Natural killer cell (primary cell): ENCODE measurements around the gene TRIAP1. TPM values are rescaled to one million over a fixed set of nuclear protein-coding genes. Genes with fewer than 3 reads are reported as not detected.

Experiments
- ATAC-seq, 3 donors: fragments of 150-1000 bp in 2 of 3; fragments of 200-7000 bp in 1 of 3; cut with Tn5 transposase; 1 replicate in 1 of 3; 2 replicates in 2 of 3; pipeline ENCODE4 v1.10.0; 2021; ENCODE audit warnings: mild to moderate bottlenecking in 2 of 3, moderate library complexity in 2 of 3
- DNase-seq, 2 donors: peaks; one replicate each; pipeline versions ENCODE4 v3.0.0 to v3.0.0-alpha.2; 2013 to 2021; ENCODE audit warnings: mixed read lengths in 1 of 2
- H3K27ac ChIP-seq: one replicate; pipeline ENCODE4 v1.5.1; 2013; ENCODE audit warnings: mild to moderate bottlenecking, low read length
- H3K27me3 ChIP-seq: one replicate; pipeline ENCODE4 v1.6.1; 2013; ENCODE audit warnings: low read length; ENCODE audit not compliant: control insufficient read depth, insufficient read depth
- H3K36me3 ChIP-seq: one replicate; pipeline ENCODE4 v1.6.1; 2013; ENCODE audit warnings: low read length; ENCODE audit not compliant: control insufficient read depth, insufficient read depth
- H3K4me1 ChIP-seq: one replicate; pipeline ENCODE4 v1.6.1; 2013; ENCODE audit warnings: low read length; ENCODE audit not compliant: control insufficient read depth, insufficient read depth
- H3K4me3 ChIP-seq: one replicate; pipeline ENCODE4 v1.5.1; 2013; ENCODE audit warnings: low read length
- H3K9me3 ChIP-seq: one replicate; pipeline ENCODE4 v1.6.1; 2013; ENCODE audit warnings: low read length; ENCODE audit not compliant: control insufficient read depth, insufficient read depth
- H3K27ac Mint-ChIP-seq, 2 donors: one replicate each; pipeline ENCODE4 v1.8.0; 2022; ENCODE audit warnings: mild to moderate bottlenecking in 2 of 2, mixed read lengths in 2 of 2, moderate library complexity in 1 of 2
- H3K27me3 Mint-ChIP-seq, 2 donors: one replicate each; pipeline ENCODE4 v1.8.0; 2022; ENCODE audit warnings: low read depth in 2 of 2, mixed read lengths in 2 of 2
- H3K36me3 Mint-ChIP-seq: one replicate; pipeline ENCODE4 v1.8.0; 2022; ENCODE audit warnings: mixed read lengths
- H3K4me1 Mint-ChIP-seq, 2 donors: one replicate each; pipeline ENCODE4 v1.8.0; 2022; ENCODE audit warnings: mixed read lengths in 2 of 2
- H3K4me3 Mint-ChIP-seq: one replicate; pipeline ENCODE4 v1.8.0; 2022; ENCODE audit warnings: mild to moderate bottlenecking, moderate library complexity, mixed read lengths
- H3K9me3 Mint-ChIP-seq, 2 donors: one replicate each; pipeline ENCODE4 v1.8.0; 2022; ENCODE audit warnings: mixed read lengths in 2 of 2
- WGBS: methylation state at CpG from one replicate; pipeline ENCODE4 v1.1.7; 2013; ENCODE audit warnings: missing lambda C conversion rate; ENCODE audit not compliant: insufficient coverage; 5-methylcytosine and 5-hydroxymethylcytosine counted together
- intact Hi-C: fragments of 100-400 bp; cut with micrococcal nuclease; formaldehyde crosslinking; loops from one replicate; pipeline ENCODE4 v1.14.2; 2022
- total RNA-seq, 4 donors: library from RNA; stranded (reverse); fragments of 120-200 nt in 1 of 4; gene quantifications; one replicate each; pipeline versions ENCODE4 v1.2.3 to v1.2.4, GENCODE V29; 2013 to 2022
- TF ChIP-seq, protein P1 (sequence below): fragments of 200-600 bp; IDR thresholded peaks from one replicate; pipeline ENCODE4 v1.8.0; 2022; ENCODE audit warnings: antibody characterized with exemption

Gene TRIAP1
- total RNA-seq, 3 donors from 2014 or later (not counting 1 experiment from before 2014, with no cell fraction given) = 21.3 to 25.8 (median 24.2) TPM

- Mint-ChIP-seq H3K27me3 (no peaks in the 10 kb centered on the region), H3K9me3 (no peaks in the 10 kb centered on the region), H3K4me3 (peak overlapping the region; percentile 95), H3K4me1 (peaks cover 58 to 68% of the 10 kb centered on the region in 2 donors), H3K36me3 (peaks cover 14% of the 10 kb centered on the region), H3K27ac (peak overlapping the region; percentile 91 to 97)
- Histone ChIP-seq H3K4me3 (no peak overlapping the region), H3K9me3 (no peaks in the 10 kb centered on the region), H3K27ac (no peak overlapping the region), H3K4me1 (peaks cover 41% of the 10 kb centered on the region), H3K36me3 (peaks cover 42% of the 10 kb centered on the region), H3K27me3 (no peaks in the 10 kb centered on the region)
- TF ChIP-seq, protein P1, sequence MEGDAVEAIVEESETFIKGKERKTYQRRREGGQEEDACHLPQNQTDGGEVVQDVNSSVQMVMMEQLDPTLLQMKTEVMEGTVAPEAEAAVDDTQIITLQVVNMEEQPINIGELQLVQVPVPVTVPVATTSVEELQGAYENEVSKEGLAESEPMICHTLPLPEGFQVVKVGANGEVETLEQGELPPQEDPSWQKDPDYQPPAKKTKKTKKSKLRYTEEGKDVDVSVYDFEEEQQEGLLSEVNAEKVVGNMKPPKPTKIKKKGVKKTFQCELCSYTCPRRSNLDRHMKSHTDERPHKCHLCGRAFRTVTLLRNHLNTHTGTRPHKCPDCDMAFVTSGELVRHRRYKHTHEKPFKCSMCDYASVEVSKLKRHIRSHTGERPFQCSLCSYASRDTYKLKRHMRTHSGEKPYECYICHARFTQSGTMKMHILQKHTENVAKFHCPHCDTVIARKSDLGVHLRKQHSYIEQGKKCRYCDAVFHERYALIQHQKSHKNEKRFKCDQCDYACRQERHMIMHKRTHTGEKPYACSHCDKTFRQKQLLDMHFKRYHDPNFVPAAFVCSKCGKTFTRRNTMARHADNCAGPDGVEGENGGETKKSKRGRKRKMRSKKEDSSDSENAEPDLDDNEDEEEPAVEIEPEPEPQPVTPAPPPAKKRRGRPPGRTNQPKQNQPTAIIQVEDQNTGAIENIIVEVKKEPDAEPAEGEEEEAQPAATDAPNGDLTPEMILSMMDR = no peak
- intact Hi-C loops = no loop called here
- ATAC-seq (no peak), DNase-seq (no peak)
- 96% methylated on average over 6 of the region's 6 CpGs for WGBS
These were observed 21.3 kb upstream of the TRIAP1 start for GRCh38 chr12:120467439-120467838.

GRCh38 chr12:120466560-120467315 is 20.6 kb upstream of the TRIAP1 start:
- intact Hi-C loops = loop anchor here (1.0 kb wide), 1 partner anchor 27 kb away; no protein-coding TSS in a partner anchor
- Mint-ChIP-seq H3K27me3 (no peaks in the 10 kb centered on the region), H3K27ac (peak overlapping the region; percentile 76 to 91), H3K9me3 (no peaks in the 10 kb centered on the region), H3K36me3 (peaks cover 14% of the 10 kb centered on the region), H3K4me1 (peaks cover 51 to 61% of the 10 kb centered on the region in 2 donors), H3K4me3 (peak overlapping the region; percentile 35)
- TF ChIP-seq, protein P1 = peak; percentile 53
- peaks cover 49% of the 10 kb centered on the region for H3K36me3 ChIP-seq
- no peaks in the 10 kb centered on the region for H3K27me3 ChIP-seq
- DNase-seq (peak in 1 of 2 donors; percentile 71), ATAC-seq (no peak)
- H3K4me3 ChIP-seq = no peak overlapping the region
- H3K9me3 ChIP-seq = no peaks in the 10 kb centered on the region
- WGBS = 73% methylated on average over 8 of the region's 8 CpGs
- no peak overlapping the region for H3K27ac ChIP-seq
- H3K4me1 ChIP-seq = peaks cover 40% of the 10 kb centered on the region

DNA sequence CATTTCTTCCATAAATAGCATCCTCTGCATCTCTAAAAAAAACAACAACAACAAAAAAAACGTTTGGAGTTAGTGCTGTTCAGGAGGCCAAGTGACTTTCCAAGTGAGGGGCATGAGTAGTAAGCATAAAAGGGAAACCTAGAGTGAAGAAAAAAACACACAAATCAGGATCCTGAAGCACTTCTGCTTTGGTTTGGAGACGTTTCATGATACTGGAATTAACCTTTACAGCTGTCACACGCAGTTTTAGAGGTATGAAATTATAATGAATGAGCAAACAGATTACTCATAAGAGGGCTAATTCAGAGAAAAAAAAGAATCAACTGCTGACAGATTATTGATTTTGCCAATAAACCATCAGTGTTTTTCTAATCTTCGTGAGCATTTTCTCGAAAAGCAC is 19.6 kb upstream of the TRIAP1 start:
- Histone ChIP-seq H3K27ac (no peak overlapping the region), H3K36me3 (peaks cover 58% of the 10 kb centered on the region), H3K9me3 (no peaks in the 10 kb centered on the region), H3K4me3 (no peak overlapping the region), H3K27me3 (no peaks in the 10 kb centered on the region), H3K4me1 (peaks cover 32% of the 10 kb centered on the region)
- Mint-ChIP-seq H3K27me3 (no peaks in the 10 kb centered on the region), H3K4me1 (peaks cover 45 to 55% of the 10 kb centered on the region in 2 donors), H3K36me3 (peaks cover 14% of the 10 kb centered on the region), H3K27ac (peak overlapping the region; percentile 76 to 91), H3K9me3 (no peaks in the 10 kb centered on the region), H3K4me3 (no peak overlapping the region)
- TF ChIP-seq, protein P1 = no peak
- WGBS = 49% methylated on average over 2 of the region's 5 CpGs
- no peak for DNase-seq
- intact Hi-C loops = loop anchor here (1.0 kb wide), 1 partner anchor 26 kb away; no protein-coding TSS in a partner anchor
- no peak for ATAC-seq
